ENCODE results near the gene ANKRD12.

The ANKRD12 gene

GRCh38 chr18:9135912-9136314 lies 668 bp upstream of the ANKRD12 start (continued):
- TF ChIP-seq REPIN1 (tag by site-specific recombination; IDR thresholded peaks at IDR 0.05; ENCODE audit: low read depth) (no peak), ZFHX2 (tag by site-specific recombination; conservative IDR thresholded peaks at IDR 0.05) (peak; percentile 50), ZBTB20 (tag by site-specific recombination; IDR thresholded peaks at IDR 0.05) (peak; percentile 49; the same call in 1 of the 2 replicates)

DNA sequence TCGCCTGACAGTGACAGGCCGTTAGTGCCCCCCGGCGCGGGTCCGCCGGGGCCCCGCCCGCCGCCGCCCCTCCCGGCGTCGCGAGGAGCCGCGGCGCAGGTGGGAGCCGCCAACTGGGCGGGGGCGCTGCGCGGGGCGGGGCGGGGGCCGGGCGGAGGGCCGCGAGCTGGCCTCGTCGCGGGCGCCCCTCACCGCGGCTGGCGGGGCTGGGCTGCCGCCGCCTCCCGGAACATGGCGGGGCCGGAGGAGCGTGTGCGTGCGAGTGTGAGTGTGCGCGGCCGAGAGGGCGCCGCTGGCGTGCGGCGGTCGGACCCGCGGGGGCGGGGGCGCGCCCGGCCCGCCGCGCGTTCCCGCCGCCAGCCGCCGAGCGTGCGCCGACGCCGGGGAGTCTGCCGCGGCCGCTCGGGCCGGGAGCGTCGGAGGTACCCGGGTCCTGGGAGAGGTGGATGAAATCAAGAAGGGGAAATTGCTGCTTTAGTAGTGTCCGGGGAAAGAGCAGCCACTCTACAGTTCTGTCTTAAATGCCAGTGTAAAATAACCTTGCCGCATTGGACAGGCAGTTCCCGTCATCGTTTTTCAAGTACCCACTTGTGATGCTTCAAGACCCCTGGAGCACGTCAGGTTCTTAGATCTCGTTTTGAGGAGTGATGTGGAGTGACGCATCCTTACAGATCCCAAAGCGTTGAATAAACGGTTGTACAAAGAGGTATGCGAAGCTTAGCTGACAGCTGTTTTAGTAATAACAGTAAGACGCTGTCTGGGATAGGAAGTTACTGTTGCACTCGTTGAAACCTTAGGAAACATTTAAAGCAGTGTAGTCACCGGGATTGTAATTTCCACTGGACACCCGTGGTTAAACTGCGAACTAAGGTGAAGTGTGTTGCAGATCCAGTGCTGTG lies 836 bp downstream of the ANKRD12 start:
- Histone ChIP-seq H3K36me3 (ENCODE audit: control insufficient read depth in 2 of 2, insufficient read depth in 1 of 2, low read length in 2 of 2) (peaks cover 17 to 19% of the 10 kb centered on the region in 2 experiments), H3K4me3 (ENCODE audit: low read depth, low read length) (peak overlapping the region; percentile 99), H3K27ac (ENCODE audit: extremely low read depth, low read depth, low read length) (peak overlapping the region; percentile 84), H3K4me1 (ENCODE audit: control insufficient read depth, insufficient read depth, low read length) (peaks cover 21% of the 10 kb centered on the region), H3K9me3 (ENCODE audit: control insufficient read depth, insufficient read depth, low read depth, low read length) (no peaks in the 10 kb centered on the region)
- TF ChIP-seq ZNF404 (tag by site-specific recombination; IDR thresholded peaks at IDR 0.05) (no peak), ZBTB1 (tag by site-specific recombination; IDR thresholded peaks at IDR 0.05) (no peak), ZXDB (tag by site-specific recombination; IDR thresholded peaks at IDR 0.05) (peak; percentile 55; the same call in 1 of the 2 replicates), TCF7L2 (IDR thresholded peaks at IDR 0.05; ENCODE audit: borderline replicate concordance, low read depth, low read length) (no peak), ZNF23 (tag by site-specific recombination; IDR thresholded peaks at IDR 0.05; ENCODE audit: borderline replicate concordance) (no peak), ZNF366 (tag by site-specific recombination; conservative IDR thresholded peaks at IDR 0.05) (peak; percentile 35; the same call in 1 of the 2 replicates), ZBTB20 (tag by site-specific recombination; IDR thresholded peaks at IDR 0.05) (peak; percentile 54; the same call in 1 of the 2 replicates), ZBTB21 (tag by site-specific recombination; IDR thresholded peaks at IDR 0.05) (0 out of 2 replicates have a peak, but pooled peaks have one; percentile 49), MZF1 (tag by site-specific recombination; IDR thresholded peaks at IDR 0.05; ENCODE audit: borderline replicate concordance) (0 out of 2 replicates have a peak, but pooled peaks have one; percentile 34), ZNF654 (tag by site-specific recombination; IDR thresholded peaks at IDR 0.05; ENCODE audit: low read depth) (no peak), ZNF629 (tag by site-specific recombination; IDR thresholded peaks at IDR 0.05) (peak; percentile 88), ZNF600 (tag by site-specific recombination; IDR thresholded peaks at IDR 0.05) (peak; percentile 56; the same call in 1 of the 2 replicates), IKZF3 (tag by site-specific recombination; IDR thresholded peaks at IDR 0.05) (peak; percentile 28; the same call in 1 of the 2 replicates), ZNF335 (tag by site-specific recombination; conservative IDR thresholded peaks at IDR 0.05) (peak; percentile 94), ZSCAN5A (tag by site-specific recombination; IDR thresholded peaks at IDR 0.05) (no peak), ZBTB17 (tag by site-specific recombination; IDR thresholded peaks at IDR 0.05) (peak; percentile 36; the same call in 1 of the 2 replicates)
- TF ChIP-seq, protein P1, sequence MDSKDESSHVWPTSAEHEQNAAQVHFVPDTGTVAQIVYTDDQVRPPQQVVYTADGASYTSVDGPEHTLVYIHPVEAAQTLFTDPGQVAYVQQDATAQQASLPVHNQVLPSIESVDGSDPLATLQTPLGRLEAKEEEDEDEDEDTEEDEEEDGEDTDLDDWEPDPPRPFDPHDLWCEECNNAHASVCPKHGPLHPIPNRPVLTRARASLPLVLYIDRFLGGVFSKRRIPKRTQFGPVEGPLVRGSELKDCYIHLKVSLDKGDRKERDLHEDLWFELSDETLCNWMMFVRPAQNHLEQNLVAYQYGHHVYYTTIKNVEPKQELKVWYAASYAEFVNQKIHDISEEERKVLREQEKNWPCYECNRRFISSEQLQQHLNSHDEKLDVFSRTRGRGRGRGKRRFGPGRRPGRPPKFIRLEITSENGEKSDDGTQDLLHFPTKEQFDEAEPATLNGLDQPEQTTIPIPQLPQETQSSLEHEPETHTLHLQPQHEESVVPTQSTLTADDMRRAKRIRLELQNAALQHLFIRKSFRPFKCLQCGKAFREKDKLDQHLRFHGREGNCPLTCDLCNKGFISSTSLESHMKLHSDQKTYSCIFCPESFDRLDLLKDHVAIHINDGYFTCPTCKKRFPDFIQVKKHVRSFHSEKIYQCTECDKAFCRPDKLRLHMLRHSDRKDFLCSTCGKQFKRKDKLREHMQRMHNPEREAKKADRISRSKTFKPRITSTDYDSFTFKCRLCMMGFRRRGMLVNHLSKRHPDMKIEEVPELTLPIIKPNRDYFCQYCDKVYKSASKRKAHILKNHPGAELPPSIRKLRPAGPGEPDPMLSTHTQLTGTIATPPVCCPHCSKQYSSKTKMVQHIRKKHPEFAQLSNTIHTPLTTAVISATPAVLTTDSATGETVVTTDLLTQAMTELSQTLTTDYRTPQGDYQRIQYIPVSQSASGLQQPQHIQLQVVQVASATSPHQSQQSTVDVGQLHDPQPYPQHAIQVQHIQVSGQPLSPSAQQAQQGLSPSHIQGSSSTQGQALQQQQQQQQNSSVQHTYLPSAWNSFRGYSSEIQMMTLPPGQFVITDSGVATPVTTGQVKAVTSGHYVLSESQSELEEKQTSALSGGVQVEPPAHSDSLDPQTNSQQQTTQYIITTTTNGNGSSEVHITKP (tag by site-specific recombination; IDR thresholded peaks at IDR 0.05) = peak; percentile 84
- TF ChIP-seq, protein P2, sequence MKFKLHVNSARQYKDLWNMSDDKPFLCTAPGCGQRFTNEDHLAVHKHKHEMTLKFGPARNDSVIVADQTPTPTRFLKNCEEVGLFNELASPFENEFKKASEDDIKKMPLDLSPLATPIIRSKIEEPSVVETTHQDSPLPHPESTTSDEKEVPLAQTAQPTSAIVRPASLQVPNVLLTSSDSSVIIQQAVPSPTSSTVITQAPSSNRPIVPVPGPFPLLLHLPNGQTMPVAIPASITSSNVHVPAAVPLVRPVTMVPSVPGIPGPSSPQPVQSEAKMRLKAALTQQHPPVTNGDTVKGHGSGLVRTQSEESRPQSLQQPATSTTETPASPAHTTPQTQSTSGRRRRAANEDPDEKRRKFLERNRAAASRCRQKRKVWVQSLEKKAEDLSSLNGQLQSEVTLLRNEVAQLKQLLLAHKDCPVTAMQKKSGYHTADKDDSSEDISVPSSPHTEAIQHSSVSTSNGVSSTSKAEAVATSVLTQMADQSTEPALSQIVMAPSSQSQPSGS (tag by site-specific recombination; IDR thresholded peaks at IDR 0.05; ENCODE audit: low read depth) = 0 out of 2 replicates have a peak, but pooled peaks have one; percentile 27
- POLR2A ChIA-PET = interaction anchor here (0.9 to 2.6 kb wide), 5 partner anchors 8 to 200 kb away, joined by 3 to 29 read pairs (median 11); partner anchors contain the start of gene NDUFV2
- CTCF ChIA-PET = interaction anchor here (0.7 to 4.8 kb wide), 5 partner anchors 9 to 662 kb away, joined by 3 to 26 read pairs (median 7); no protein-coding TSS in a partner anchor

Data from HEK293 (cell line).